K562 treated with DMSO at 1 percent for 48 hours (cell line): ENCODE measurements around the gene CIB4. TPM values are rescaled to one million over a fixed set of nuclear protein-coding genes. Genes with fewer than 3 reads are reported as not detected.

Source experiments
- total RNA-seq: library from RNA; unstranded; fragments of 300-600 nt; gene quantifications from 2 replicates; pipeline ENCODE4 v1.2.3, GENCODE V29; 2022; ENCODE audit warnings: low replicate concordance; ENCODE audit errors: extremely low read depth

CIB4 gene
- total RNA-seq, result not detected in 2 replicates

DNA sequence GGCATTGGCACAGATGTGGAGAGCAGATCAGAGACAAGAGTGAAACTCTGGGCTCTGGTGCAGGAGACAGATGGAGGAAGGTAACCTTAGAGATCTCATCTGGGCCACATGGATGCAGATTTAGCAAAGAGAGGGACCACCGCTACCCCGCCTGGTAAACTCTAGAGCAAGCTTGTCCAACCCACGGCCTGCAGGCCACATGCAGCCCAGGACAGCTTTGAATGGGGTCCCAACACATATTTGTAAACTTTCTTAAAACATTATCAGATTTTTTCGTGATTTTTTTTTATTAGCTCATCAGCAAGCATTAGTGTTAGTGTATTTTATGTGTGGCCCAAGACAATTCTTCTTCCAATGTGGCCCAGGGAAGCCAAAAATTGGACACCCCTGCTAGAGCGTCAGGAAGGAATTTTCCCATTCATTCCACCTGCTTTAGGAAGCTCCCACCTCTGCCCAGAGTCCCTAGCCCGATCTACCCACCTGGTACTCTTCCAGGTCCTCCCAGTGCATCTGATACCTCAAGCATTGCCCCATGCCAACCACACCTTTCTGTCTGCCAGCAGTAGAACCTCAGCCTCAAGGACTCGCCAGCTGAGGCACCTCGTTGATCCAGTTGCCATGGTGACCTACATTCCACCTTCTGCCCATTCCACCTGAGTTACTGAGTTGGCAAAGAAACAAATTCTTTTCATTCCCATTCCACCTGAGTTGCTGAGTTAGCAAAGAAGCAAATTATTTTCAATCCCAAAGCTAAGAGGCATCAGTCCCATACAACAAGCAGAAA is at the start of gene CIB4:
Gene CIB4 (minus strand): TSS at position 586 of the 784 bp plus-strand sequence. CDS start 52 bp downstream, at position 534.

Other genes with a start within 250 kb of the CIB4 start
- gene DRC1, start 239.4 kb downstream of the CIB4 start, total RNA-seq, result not detected in 2 replicates
- not detected in 2 replicates for gene OTOF, start 163.2 kb downstream of the CIB4 start, total RNA-seq
- gene KCNK3, start 51.4 kb upstream of the CIB4 start, total RNA-seq, result not detected in 2 replicates
- not detected in 2 replicates for gene SLC35F6, start 122.9 kb upstream of the CIB4 start, total RNA-seq
- gene CENPA, start 144.7 kb upstream of the CIB4 start, total RNA-seq, result not detected in 2 replicates
- not detected in 2 replicates for gene DPYSL5, start 206.8 kb upstream of the CIB4 start, total RNA-seq